Measurements from ENCODE around the gene SRGAP2C.
"Not testable (repeated sequence)": the region's sequence is repeated elsewhere in the genome, so short reads cannot be mapped to it uniquely, and the experiment has no call there.

The SRGAP2C gene

DNA sequence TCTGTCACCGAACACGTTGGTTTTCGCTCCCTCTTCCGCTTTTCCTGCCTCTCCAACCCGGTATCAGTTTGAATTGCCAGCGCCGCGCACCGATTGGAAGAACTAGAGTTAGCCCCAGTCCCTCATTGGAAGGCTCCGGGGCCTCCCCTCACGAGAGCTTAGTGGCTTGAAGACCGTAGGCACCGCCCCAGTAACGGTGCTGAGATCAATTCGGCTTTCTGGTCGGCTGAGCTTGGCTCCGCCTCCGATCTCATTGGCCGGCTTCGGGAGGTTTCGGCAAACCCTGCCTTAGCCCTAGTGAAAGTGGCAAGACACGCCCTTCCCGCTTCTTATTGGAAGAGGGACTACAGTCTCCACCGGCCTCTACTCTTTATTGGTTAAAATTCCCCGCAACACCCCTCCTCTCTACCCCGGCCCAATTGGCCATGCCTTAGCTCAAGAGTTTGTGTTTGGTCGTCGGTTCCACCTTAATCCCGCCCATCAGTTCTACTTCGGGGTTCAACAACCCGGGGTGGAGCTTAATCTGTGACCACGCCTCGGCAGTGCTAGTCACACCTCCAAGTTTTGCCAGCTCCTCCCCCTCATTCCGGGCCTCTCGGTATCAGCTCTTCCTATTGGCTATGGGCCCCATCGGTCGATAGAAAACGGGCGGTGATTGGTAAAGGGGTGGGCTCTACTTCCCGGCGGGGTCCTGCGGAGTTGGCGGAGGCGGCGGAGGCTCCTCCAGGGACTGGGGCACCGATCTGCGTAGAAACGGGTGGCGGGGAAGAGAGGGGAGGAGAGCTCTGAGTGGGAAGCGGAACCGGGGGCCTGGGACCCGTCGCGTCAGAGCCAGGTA, at the start of gene SRGAP2C, which contains the start of gene FAM72B:
Gene SRGAP2C, plus strand, starts transcription at position 686 of the 838 bp plus-strand sequence. CDS start 2,472 bp downstream, outside the sequence.
Gene FAM72B, minus strand, starts transcription at position 51 of the 838 bp plus-strand sequence. CDS start 851 bp downstream, outside the sequence.
- peak; percentile 94 for DNase-seq

- not testable (repeated sequence) for DNase-seq
Observed at GRCh38 chr1:121140393-121140792, 44.4 kb upstream of the SRGAP2C start.

- DNase-seq = not testable (repeated sequence)
Observed at GRCh38 chr1:121148489-121149190, 36.1 kb upstream of the SRGAP2C start.

DNA sequence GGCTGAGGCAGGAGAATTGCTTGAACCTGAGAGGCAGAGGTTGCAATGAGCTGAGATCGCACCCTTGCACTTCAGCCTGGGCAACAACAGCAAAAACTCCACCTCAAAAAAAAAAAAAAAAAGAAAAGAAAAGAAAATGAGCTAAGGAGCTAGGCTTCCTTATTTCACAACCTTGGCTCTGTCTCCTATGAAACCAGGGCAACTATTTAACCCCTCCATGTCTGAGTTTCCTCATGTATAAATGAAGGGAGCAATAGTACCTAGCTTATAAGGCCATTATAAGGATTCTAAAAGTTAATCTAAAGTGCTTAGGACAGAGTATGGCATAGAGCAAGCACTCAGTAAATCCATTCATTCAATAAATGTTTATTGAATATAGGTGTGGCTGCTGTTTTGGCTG, 33.5 kb upstream of the SRGAP2C start:
- not testable (repeated sequence) for DNase-seq

DNA sequence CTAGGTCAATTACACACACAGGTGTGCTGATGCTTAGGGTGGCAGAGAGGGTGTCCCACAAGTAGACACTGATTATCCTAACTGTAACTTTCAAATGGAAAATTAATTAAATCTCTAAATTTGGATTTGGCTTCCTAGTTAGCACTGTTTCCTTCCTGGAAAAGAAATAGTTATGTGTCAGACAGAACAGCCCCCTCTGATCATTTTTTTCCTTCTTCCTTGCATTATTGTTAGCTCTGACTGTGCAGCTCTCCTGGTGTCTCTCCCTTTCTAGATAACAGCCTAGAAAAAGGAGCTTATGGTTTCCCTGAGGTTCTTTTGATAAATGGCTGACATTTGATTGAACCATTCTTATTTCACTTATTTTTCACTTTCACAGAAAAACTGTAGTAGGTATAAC, 32.0 kb upstream of the SRGAP2C start:
- DNase-seq = not testable (repeated sequence)

DNA sequence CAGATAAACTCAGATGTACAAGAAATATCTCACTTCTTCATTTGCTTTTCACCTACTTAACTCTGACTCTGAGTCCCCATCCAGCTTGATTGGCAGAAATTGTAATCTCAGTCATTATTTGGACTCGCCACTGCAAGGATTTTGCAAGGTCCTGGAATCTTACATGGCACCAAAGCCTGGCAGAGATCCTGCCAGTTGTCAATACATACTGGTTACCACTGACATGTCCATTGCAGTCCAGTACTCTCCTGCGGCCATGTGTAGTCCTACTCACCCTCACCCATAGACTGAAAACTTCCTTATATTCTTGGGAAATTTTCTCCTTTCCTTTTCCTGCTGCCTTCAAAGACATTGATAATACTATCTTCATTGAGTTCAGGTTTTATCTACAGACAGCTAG, 30.0 kb upstream of the SRGAP2C start:
- not testable (repeated sequence) for DNase-seq

DNA sequence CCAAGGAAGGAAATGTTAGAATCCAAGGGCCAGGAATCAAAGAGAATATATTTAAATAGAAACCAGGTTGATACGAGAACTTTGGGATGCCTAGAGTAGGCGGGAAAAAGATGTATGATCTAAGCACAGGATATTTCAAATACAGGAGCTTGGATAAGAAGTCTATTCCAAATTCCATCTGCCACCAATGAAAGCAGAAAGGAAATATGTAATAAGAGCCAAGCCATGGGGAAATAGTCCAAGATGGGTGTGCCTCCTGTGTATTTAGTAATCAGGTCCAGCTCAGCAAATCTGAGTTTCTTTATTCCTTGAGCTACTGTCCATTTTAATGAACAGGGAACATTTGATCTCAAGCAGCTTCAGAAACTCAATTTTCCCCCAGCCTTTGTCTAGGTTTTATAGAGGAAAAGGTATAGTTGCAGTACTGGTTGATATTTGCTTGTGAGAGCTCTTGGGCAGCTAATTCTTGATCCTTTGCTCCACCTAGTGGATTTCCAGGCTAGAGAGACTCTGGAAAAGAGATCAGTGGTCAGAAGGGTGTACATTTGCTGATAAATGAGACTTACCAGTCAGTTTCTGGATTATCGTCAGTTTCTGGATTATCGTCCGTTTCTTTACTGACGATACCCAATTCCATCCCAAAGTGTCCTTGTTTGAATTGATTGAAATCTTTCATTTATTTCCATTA, 29.0 kb upstream of the SRGAP2C start:
- not testable (repeated sequence) for DNase-seq

- not testable (repeated sequence) for DNase-seq
Observed at GRCh38 chr1:121156958-121157603, 27.7 kb upstream of the SRGAP2C start.

GRCh38 chr1:121157609-121158008, 27.2 kb upstream of the SRGAP2C start:
- not testable (repeated sequence) for DNase-seq

DNA sequence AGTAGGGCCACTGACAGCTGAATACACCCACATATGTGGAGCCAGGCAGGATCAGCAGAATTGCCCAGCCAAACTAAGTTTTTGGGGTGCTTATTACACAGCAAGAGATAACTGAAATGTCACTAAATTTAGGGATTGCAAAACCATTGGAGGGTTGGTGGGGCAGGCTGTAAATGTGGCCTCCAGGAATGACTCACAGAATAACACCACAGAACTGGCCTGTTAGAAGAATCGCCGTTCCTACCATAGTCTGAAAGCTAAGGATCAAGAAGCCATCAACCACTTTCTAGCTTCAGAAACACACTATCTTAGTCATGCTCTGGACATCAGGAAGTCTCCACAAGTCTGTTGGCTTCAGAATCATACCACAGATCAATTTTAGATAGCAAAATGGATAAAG, 24.7 kb upstream of the SRGAP2C start:
- not testable (repeated sequence) for DNase-seq

DNA sequence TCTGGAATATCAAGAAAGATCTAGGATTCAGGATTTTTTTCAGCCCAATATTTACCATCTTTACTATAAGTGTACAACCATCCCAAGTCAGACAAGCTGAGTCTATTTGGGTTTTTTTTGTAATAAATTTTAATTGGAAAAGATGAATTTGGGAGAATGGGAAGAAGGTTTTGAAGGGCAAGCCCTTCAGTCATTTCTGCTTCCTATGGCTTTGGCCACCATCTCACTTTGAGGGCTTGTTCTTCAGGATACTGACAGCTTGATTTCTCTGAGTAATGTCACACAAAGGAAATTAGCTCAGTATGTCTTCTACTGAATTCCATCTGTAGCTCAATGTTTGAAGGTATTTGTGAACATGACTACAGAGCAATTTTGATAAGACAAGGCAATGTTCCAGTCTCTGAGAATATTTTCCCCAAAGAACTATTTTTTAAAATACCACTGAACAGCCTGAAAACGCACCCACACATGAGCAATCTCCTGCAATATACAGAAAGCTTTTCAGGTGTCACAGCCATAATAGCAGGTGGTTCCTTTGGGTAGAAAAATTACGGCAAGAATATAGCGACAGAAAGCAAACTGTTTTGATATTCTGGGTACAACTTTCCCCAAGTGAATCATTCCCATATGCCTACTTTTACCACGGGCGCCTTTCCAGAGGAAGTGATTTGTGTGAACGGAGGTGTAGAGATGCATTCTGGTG, 23.4 kb upstream of the SRGAP2C start:
- DNase-seq = not testable (repeated sequence)

GRCh38 chr1:121163850-121164757, 20.7 kb upstream of the SRGAP2C start:
- not testable (repeated sequence) for DNase-seq

GRCh38 chr1:121165296-121165695, 19.5 kb upstream of the SRGAP2C start:
- DNase-seq = not testable (repeated sequence)

DNA sequence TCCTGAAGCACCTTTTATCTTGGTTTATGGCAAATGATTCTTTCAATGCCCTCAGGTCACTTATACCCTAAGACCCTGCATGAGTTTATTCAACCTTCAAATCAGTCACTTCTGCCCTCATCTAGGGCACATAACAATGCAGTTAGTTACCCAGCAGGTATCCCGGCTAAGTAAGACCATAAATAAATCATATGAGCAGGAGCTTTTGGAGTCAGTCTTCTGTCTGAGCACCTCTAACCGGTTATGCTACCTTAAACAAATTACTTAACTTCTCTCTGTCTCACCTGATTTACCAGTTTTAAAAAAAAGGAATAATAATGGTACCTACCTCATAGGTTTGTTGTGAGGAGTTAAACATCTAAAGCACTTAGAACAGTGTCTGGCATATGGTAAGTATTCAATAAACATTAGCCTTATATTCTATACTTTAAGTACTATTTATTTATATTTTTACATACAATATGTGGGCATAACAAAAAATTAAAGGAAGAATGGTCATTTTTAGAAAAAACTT, 17.5 kb upstream of the SRGAP2C start:
- not testable (repeated sequence) for DNase-seq

DNA sequence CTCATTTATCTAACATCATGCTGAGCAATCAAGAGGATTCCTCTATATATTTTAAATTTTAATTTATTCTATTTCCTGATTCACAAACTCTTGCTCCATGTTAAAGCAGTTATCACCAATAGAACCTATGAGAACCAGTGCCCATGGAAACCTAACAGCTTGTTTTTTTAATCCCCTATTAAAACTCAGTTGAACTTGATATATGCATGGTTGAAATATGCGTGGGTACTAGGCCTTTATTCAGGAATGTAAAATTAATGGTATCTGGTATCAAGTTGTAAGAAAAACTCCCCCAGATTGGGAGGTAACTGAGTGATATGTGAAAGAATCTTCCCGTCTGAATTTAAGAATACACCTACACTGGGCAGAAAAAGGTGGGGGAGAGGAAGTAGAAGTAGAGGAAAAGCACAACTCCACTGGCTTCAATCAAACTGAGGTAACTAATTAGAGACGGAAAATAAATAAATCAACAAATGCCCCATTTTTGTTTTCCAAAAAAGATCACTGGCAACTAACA, 16.6 kb upstream of the SRGAP2C start:
- not testable (repeated sequence) for DNase-seq

DNA sequence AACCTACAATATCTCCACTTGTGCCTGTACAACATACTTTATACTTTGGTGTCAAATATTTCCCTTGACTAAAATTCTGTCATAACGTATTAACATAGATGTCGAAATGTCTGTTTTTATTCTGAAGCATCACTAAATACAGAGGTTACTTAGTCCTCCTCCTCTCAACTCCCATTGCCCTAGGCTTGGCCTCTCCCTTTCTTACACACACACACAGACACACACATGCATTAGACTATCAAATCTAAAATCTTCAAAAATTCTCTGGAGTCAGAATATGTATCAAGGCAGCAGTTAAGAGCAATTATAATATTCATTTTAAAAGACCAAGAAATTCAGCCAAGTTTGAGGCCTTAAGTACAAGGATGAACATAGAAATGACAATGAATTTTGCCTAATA, 8.1 kb upstream of the SRGAP2C start:
- not testable (repeated sequence) for DNase-seq

DNA sequence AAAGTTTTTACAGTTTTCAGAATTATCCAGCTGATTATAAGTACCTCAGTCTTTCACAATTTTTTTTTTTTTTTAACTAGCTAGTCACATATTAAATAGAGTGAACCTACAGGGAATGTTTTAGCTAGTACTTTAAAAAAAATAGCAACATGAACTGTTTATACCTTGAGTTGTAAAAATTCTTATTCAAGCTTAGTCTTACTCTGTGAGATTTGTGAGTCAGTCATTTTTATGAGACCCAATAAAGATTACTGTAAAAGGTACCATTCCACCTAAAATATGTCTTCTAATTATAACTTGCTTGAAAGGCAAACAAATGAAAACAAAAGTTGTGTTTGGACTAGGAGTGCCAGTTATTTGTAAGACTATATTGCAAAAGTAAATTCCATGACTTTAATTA, 6.6 kb upstream of the SRGAP2C start:
- not testable (repeated sequence) for DNase-seq

DNA sequence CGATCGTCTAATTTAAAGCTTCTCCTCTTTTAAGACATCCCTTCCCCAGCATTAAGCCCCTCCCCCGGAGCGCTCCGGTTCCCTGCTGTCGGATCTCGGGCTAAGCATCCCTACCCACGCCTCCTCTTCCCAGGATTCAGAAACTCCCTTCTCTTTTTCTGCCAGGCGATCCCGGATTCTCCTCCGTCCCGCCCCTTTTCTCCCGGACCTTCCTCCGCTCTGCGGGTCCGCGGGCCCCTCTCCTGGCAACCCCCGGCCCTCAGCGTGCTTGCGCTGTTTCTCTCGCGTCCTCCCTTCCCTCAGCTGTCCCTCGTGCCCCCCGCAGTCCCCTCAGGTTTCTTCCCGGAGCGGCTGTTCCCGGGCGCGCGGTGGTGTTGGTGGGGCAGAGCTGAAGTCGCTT, 908 bp upstream of the SRGAP2C start:
- DNase-seq = not testable (repeated sequence)

GRCh38 chr1:121185140-121185708, 449 bp downstream of the SRGAP2C start:
- not testable (repeated sequence) for DNase-seq

- not testable (repeated sequence) for DNase-seq
Observed at GRCh38 chr1:121186191-121186590, 1.4 kb downstream of the SRGAP2C start.

Data from NCI-H2107 (cell line).